GM19043 (cell line): ENCODE measurements around the gene RNF5.

Experiments
- ATAC-seq: cut with Tn5 transposase; IDR thresholded peaks from one replicate; pipeline ENCODE4 v1.9.1; 2021; ENCODE audit warnings: low read depth; ENCODE audit not compliant: unreplicated experiment

RNF5 gene

GRCh38 chr6:32151863-32152768, 26.1 kb upstream of the RNF5 start, which contains the start of gene PRRT1:
TSS of gene PRRT1 (minus strand) at chr6:32151939. CDS start at chr6:32151827, 112 bp downstream.
- ATAC-seq = no peak

DNA sequence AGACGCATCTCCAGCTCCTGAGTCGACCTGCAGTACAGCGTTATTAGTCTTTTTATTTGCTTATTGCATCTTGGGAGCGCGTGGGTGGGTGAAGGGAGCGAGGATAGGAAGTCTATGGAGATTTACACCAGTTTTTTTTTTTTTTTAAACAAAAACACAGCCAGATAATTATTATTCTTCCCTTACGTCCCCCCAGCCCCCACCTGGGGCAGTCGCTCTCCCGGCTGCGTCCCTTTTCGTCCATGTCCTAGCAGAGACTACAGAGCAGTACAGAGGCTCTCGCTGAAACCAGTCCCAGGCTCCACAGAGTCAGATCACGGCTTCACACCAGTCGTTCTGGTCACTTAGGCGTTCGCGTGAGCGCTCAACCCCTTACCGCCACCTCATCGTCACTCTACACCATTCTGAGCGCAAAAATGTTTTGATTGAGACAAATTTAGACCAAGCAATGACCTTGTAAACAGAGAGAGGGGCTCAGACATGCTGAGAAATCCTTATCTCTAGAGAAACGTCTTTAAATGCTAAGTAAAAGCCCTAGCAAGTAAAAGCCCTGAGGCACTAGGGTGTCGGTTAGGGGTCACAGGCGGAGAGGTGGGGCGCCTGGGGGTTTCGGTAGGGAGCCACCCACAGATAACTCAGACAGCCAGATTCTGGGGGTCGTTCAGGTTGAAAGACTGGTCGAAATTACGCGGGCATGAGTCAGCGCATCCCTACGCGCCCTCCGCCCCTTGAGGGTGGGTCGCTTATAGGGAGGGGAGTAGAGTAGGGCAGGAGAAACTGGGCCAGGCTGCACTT, 25.2 kb upstream of the RNF5 start:
- no peak for ATAC-seq

DNA sequence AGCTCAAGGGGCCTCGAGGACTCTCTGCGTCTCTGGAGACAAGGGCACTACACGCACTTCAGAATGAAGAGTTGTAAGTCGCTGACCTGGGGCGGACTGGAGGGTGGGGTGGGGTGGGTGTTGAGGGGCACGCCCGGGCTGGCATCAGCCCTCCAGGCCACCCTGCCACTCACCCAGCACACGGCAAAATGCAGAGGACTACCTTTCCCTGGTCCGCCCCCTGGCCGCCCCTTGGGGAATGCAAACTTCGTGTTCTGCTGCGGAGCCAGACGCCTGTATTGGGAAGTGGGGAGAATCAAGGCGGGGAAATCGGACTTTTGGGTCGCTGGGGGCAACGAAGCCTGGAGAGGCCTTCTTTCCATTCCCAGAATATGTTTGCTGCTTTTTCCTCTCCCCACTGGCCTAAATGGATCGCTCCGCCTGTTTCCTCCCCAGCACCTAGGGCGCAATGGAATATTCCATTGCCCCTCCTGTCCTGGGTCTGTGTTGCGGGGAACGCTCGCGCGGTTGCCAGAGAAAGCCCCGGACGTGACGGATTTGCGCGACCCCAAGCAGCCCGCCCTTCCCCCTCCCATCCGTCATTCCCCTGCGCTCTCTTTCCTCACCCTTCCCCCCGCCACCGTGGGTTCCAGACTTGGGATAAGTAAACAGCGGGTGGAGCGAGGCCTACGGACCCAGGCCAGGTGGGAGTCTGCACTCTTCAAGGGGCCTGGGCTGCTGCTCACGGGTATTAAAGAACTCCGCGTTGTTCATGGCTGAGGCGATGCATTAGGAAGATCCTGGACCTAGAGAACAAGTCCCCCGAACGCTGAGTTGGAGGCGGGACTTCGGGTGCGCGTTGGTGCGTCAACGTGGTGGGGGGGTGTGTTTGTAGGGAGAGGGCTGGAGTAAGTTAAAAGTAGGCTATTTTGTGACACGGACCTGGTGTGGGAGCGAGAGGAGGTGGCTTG, 24.4 kb upstream of the RNF5 start, which contains the start of gene PPT2:
Gene PPT2, plus strand, starts transcription at position 578 of the 950 bp plus-strand sequence. CDS start 454 bp downstream, outside the sequence.
- ATAC-seq = no peak

GRCh38 chr6:32154514-32155161, 23.6 kb upstream of the RNF5 start:
- ATAC-seq = peak; percentile 70

- no peak for ATAC-seq
Observed at GRCh38 chr6:32156891-32157290, 21.3 kb upstream of the RNF5 start.

- ATAC-seq = no peak
Observed at GRCh38 chr6:32158052-32158451, 20.2 kb upstream of the RNF5 start.

DNA sequence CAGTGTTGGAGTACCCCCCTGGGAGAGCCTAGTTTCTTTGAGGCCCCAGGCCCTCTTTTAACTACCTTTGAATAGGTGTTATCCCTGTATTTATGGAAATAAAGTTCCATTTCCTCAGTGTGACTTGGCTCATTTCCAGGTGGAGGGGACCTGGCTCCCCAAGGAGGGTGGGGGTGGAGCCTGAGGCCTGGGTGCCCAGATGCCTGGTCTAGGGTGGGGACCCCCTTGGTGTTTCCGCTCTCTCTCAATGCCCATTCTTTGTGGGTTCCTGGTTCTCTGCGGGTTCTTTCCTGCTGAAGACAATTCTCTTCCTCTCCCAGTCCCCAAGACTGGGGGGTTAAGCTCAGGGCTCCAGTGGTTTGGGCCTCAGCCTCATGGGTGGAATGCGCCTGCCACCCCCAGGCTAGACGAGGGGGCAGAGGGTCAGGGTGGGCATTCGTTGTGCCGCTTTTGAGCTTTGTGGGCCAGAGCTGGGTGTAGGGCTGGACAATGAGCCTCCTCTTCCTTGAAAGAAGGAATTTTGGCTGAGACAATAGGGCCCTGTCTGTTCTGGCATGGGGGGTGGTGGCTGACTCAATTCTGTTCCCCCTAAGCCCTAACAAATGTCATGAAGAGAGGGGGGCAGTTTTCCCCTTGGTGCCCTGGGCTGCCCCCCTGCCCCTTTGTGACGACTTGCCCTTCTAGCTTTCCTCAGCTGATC, 14.5 kb upstream of the RNF5 start:
- no peak for ATAC-seq

DNA sequence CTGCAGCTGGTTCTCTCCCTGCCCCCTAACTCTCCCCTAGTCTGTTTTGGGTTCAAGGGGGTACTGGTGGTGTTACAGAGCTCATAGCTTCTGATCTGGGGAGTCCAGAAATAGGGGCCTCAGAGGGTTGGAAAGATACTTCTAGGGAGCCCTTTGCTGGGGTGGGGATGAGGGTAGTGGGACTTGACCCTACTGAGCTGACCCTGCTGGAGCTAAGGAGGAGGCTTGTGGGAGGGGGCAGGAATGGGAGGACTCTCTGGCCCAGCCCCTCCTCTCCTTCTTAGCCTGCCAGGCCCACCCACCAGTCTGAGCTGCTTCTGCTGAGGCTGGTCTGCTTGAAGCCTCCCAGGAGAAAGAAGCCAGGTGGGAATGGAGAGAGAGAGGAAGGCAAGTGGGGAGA, 13.9 kb upstream of the RNF5 start, which contains the start of gene EGFL8:
Gene EGFL8, plus strand, starts transcription at position 301 of the 400 bp plus-strand sequence. CDS start 1,571 bp downstream, outside the sequence.
- no peak for ATAC-seq

DNA sequence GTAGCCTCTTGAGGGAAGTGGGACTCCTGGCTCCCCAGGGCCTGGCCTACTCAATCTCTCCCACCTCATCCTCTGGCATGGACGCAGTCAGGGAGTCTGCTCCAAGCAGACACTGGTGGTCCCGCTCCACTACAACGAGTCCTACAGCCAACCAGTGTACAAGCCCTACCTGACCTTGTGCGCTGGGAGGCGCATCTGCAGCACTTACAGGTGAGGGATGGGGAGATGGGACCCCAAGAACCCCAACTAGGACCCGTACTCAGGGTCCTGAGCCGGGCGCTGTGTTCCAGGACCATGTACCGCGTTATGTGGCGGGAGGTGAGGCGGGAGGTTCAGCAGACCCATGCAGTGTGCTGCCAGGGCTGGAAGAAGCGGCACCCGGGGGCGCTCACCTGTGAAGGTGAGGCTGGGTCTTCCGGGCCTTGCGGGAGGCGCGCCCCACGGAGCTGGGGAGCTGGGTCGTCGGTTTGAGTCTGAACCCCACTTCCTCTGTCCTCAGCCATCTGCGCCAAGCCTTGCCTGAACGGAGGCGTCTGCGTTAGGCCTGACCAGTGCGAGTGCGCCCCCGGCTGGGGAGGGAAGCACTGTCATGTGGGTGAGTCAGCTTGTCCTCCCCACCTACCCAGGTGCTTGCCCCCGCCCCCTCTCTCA, 11.7 kb upstream of the RNF5 start:
- ATAC-seq = no peak

DNA sequence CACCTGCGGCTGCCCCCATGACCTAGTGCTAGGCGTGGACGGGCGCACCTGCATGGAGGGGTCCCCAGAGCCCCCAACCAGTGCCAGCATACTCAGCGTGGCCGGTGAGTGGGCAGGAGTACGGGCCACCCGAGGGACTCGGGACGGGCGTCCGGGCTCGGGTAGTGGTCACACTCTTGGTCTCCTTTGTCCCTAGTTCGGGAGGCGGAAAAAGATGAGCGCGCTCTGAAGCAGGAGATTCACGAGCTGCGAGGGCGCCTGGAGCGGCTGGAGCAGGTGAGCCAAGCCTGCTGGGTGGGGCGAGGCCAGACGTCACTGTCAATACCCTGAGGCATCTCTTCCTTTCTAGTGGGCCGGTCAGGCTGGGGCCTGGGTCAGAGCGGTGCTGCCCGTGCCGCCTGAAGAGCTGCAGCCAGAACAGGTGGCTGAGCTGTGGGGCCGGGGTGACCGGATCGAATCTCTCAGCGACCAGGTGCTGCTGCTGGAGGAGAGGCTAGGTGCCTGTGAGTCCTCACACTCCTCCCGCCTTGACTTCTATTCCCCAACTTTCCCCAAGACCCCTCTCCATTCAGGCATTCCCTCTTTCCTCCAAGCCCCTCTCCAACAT, 10.9 kb upstream of the RNF5 start:
- no peak for ATAC-seq

- ATAC-seq = no peak
Observed at GRCh38 chr6:32167761-32168262, 10.4 kb upstream of the RNF5 start.

- ATAC-seq = no peak
Observed at GRCh38 chr6:32168350-32168749, 9.9 kb upstream of the RNF5 start.

GRCh38 chr6:32168807-32169591, 9.2 kb upstream of the RNF5 start:
- ATAC-seq = no peak

- ATAC-seq = no peak
Observed at GRCh38 chr6:32170294-32170693, 7.9 kb upstream of the RNF5 start.

- no peak for ATAC-seq
Observed at GRCh38 chr6:32171234-32171633, 7.0 kb upstream of the RNF5 start.

DNA sequence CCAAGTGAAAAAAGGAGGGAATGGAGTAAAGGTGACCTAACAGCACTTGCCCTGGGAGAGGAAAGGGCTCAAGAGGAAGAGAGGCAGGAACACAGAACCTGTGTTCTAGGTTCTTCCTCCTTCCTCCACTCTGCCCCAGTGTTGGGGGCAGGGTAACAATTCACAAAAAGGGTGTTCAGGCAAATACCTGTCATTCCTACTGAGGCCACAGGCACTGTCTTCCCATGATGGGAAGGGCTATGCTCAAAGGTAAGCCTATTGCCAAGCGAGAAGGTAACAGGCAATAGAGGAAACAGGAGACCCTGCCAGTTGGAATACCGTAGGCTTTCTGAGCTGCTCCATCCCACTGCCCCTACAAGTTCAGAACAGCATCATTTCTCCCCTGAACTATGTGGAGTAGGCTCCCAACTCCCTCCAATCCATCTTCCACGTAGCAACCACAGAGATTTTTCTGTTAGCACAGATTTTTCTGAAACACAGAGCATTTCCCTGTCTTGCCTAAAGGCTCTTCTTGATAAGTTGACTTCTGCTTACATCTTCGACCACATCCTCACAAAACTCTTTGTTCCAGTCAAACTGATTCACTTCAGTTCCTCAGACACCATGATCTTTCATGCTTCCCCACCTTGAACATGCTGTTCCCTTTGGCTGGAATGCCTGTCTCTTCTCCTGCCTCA, 5.0 kb upstream of the RNF5 start:
- no peak for ATAC-seq

DNA sequence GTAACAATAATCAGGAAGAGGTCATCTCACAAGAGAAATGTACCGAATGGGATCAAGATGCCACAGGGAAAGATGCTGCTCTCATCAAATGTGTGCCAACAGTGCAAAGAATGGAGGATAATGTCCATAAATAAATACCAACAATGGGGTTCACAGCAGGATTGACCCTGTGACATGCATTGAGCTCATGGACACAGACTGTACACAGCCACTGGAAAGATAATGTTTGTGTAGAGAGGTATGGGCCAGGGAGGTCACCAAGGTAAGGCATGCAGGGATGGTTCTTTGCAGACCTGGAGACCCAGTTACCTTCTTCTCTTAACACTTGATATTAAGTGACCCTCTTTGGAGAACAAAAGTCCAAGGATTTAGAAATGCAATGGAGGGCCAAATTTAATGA, 3.8 kb upstream of the RNF5 start:
- ATAC-seq = no peak
